ENCODE results near the gene RPN1.

Gene RPN1

GRCh38 chr3:128603811-128604775, 46.5 kb downstream of the RPN1 start:
- Histone ChIP-seq H3K27ac (ENCODE audit: insufficient read depth in 1 of 2, low read depth in 1 of 2, low read length in 2 of 2, poor library complexity in 1 of 2, severe bottlenecking in 2 of 2) (no peak overlapping the region), H3K36me3 (ENCODE audit: control insufficient read depth in 4 of 4, insufficient read depth in 4 of 4, low read length in 3 of 4) (no peaks in the 10 kb centered on the region), H3K4me3 (ENCODE audit: control insufficient read depth in 1 of 7, extremely low read depth in 1 of 7, insufficient read depth in 4 of 7, low read depth in 2 of 7, low read length in 6 of 7) (no peak overlapping the region), H3K9me3 (ENCODE audit: control extremely low read depth in 1 of 5, control insufficient read depth in 4 of 5, insufficient read depth in 2 of 5, low read depth in 1 of 5, low read length in 4 of 5) (no peaks in the 10 kb centered on the region), H3K4me1 (ENCODE audit: control extremely low read depth in 1 of 4, control insufficient read depth in 4 of 4, insufficient read depth in 4 of 4, low read length in 3 of 4) (peaks cover 7 to 36% (median 20%) of the 10 kb centered on the region in 4 experiments), H3K27me3 (replicated peaks in 2 of 5; ENCODE audit: control insufficient read depth in 4 of 5, insufficient read depth in 5 of 5, low read length in 4 of 5) (no peaks in the 10 kb centered on the region)
- 77% methylated on average over 15 of the region's 20 CpGs for WGBS (ENCODE audit: insufficient coverage)
- CTCF ChIA-PET = interaction anchor here (0.8 to 17.0 kb wide), 11 partner anchors 8 to 121 kb away, joined by 3 to 271 read pairs (median 4); no protein-coding TSS in a partner anchor
- POLR2A ChIA-PET = interaction anchor here (0.8 to 1.5 kb wide), 6 partner anchors 9 to 115 kb away, joined by 3 to 11 read pairs (median 3); no protein-coding TSS in a partner anchor
- DNase-seq = peak; percentile 75 to 95 (median 90)

GRCh38 chr3:128603313-128603712, 47.3 kb downstream of the RPN1 start:
- H3K27ac ChIP-seq (ENCODE audit: insufficient read depth in 1 of 2, low read depth in 1 of 2, low read length in 2 of 2, poor library complexity in 1 of 2, severe bottlenecking in 2 of 2) = no peak overlapping the region
- DNase-seq = no peak
- WGBS (ENCODE audit: insufficient coverage) = 100% methylated on average over 6 of the region's 8 CpGs
- H3K4me1 ChIP-seq (ENCODE audit: control extremely low read depth in 1 of 4, control insufficient read depth in 4 of 4, insufficient read depth in 4 of 4, low read length in 3 of 4) = peaks cover 7 to 30% (median 19%) of the 10 kb centered on the region in 4 experiments
- no peaks in the 10 kb centered on the region for H3K27me3 ChIP-seq (replicated peaks in 2 of 5; ENCODE audit: control insufficient read depth in 4 of 5, insufficient read depth in 5 of 5, low read length in 4 of 5)
- H3K36me3 ChIP-seq (ENCODE audit: control insufficient read depth in 4 of 4, insufficient read depth in 4 of 4, low read length in 3 of 4) = no peaks in the 10 kb centered on the region
- CTCF ChIA-PET = interaction anchor here (0.8 to 17.0 kb wide), 8 partner anchors 9 to 508 kb away, joined by 3 to 271 read pairs (median 4); no protein-coding TSS in a partner anchor
- H3K9me3 ChIP-seq (ENCODE audit: control extremely low read depth in 1 of 5, control insufficient read depth in 4 of 5, insufficient read depth in 2 of 5, low read depth in 1 of 5, low read length in 4 of 5) = no peaks in the 10 kb centered on the region
- no peak overlapping the region for H3K4me3 ChIP-seq (ENCODE audit: control insufficient read depth in 1 of 7, extremely low read depth in 1 of 7, insufficient read depth in 4 of 7, low read depth in 2 of 7, low read length in 6 of 7)
- POLR2A ChIA-PET = interaction anchor here (0.9 to 1.5 kb wide), 5 partner anchors 8 to 114 kb away, joined by 3 to 11 read pairs (median 3); no protein-coding TSS in a partner anchor

- WGBS (ENCODE audit: insufficient coverage) = 79% methylated on average over 16 of the region's 18 CpGs
- H3K4me3 ChIP-seq (ENCODE audit: control insufficient read depth in 1 of 7, extremely low read depth in 1 of 7, insufficient read depth in 4 of 7, low read depth in 2 of 7, low read length in 6 of 7) = no peak overlapping the region
- CTCF ChIA-PET = interaction anchor here (0.7 to 17.0 kb wide), 5 partner anchors 8 to 14 kb away, joined by 3 to 271 read pairs (median 7); no protein-coding TSS in a partner anchor
- no peak for DNase-seq
- no peaks in the 10 kb centered on the region for H3K27me3 ChIP-seq (replicated peaks in 2 of 5; ENCODE audit: control insufficient read depth in 4 of 5, insufficient read depth in 5 of 5, low read length in 4 of 5)
- H3K27ac ChIP-seq (ENCODE audit: insufficient read depth in 1 of 2, low read depth in 1 of 2, low read length in 2 of 2, poor library complexity in 1 of 2, severe bottlenecking in 2 of 2) = no peak overlapping the region
- H3K9me3 ChIP-seq (ENCODE audit: control extremely low read depth in 1 of 5, control insufficient read depth in 4 of 5, insufficient read depth in 2 of 5, low read depth in 1 of 5, low read length in 4 of 5) = no peaks in the 10 kb centered on the region
- H3K4me1 ChIP-seq (ENCODE audit: control extremely low read depth in 1 of 4, control insufficient read depth in 4 of 4, insufficient read depth in 4 of 4, low read length in 3 of 4) = peaks cover 9 to 26% (median 20%) of the 10 kb centered on the region in 4 experiments
- POLR2A ChIA-PET = interaction anchor here (1.1 kb wide), 1 partner anchor 11 kb away, joined by 3 read pairs; no protein-coding TSS in a partner anchor
- no peaks in the 10 kb centered on the region for H3K36me3 ChIP-seq (ENCODE audit: control insufficient read depth in 4 of 4, insufficient read depth in 4 of 4, low read length in 3 of 4)
Measured at GRCh38 chr3:128598884-128599664, 51.5 kb downstream of the RPN1 start.

- CTCF ChIA-PET = interaction anchor here (0.5 to 17.0 kb wide), 8 partner anchors 9 to 160 kb away, joined by 3 to 271 read pairs (median 4); no protein-coding TSS in a partner anchor
- 81% methylated on average over 6 of the region's 6 CpGs for WGBS (ENCODE audit: insufficient coverage)
- H3K9me3 ChIP-seq (ENCODE audit: control extremely low read depth in 1 of 5, control insufficient read depth in 4 of 5, insufficient read depth in 2 of 5, low read depth in 1 of 5, low read length in 4 of 5) = no peaks in the 10 kb centered on the region
- peaks cover 11 to 33% (median 28%) of the 10 kb centered on the region in 4 experiments for H3K4me1 ChIP-seq (ENCODE audit: control extremely low read depth in 1 of 4, control insufficient read depth in 4 of 4, insufficient read depth in 4 of 4, low read length in 3 of 4)
- no peak overlapping the region for H3K4me3 ChIP-seq (ENCODE audit: control insufficient read depth in 1 of 7, extremely low read depth in 1 of 7, insufficient read depth in 4 of 7, low read depth in 2 of 7, low read length in 6 of 7)
- POLR2A ChIA-PET = interaction anchor here (0.7 to 1.6 kb wide), 2 partner anchors 9 to 18 kb away, joined by 4 to 6 read pairs; no protein-coding TSS in a partner anchor
- DNase-seq = no peak
- H3K27ac ChIP-seq (ENCODE audit: insufficient read depth in 1 of 2, low read depth in 1 of 2, low read length in 2 of 2, poor library complexity in 1 of 2, severe bottlenecking in 2 of 2) = no peak overlapping the region
- no peaks in the 10 kb centered on the region for H3K36me3 ChIP-seq (ENCODE audit: control insufficient read depth in 4 of 4, insufficient read depth in 4 of 4, low read length in 3 of 4)
- H3K27me3 ChIP-seq (replicated peaks in 2 of 5; ENCODE audit: control insufficient read depth in 4 of 5, insufficient read depth in 5 of 5, low read length in 4 of 5) = no peaks in the 10 kb centered on the region
Measured at GRCh38 chr3:128597900-128598299, 52.7 kb downstream of the RPN1 start.

GRCh38 chr3:128592864-128593263, 57.8 kb downstream of the RPN1 start:
- Histone ChIP-seq H3K27me3 (replicated peaks in 2 of 5; ENCODE audit: control insufficient read depth in 4 of 5, insufficient read depth in 5 of 5, low read length in 4 of 5) (no peaks in the 10 kb centered on the region), H3K27ac (ENCODE audit: insufficient read depth in 1 of 2, low read depth in 1 of 2, low read length in 2 of 2, poor library complexity in 1 of 2, severe bottlenecking in 2 of 2) (no peak overlapping the region), H3K36me3 (ENCODE audit: control insufficient read depth in 4 of 4, insufficient read depth in 4 of 4, low read length in 3 of 4) (no peaks in the 10 kb centered on the region), H3K9me3 (ENCODE audit: control extremely low read depth in 1 of 5, control insufficient read depth in 4 of 5, insufficient read depth in 2 of 5, low read depth in 1 of 5, low read length in 4 of 5) (peaks cover 0 to 4% (median 0%) of the 10 kb centered on the region in 5 experiments), H3K4me3 (ENCODE audit: control insufficient read depth in 1 of 7, extremely low read depth in 1 of 7, insufficient read depth in 4 of 7, low read depth in 2 of 7, low read length in 6 of 7) (no peak overlapping the region), H3K4me1 (ENCODE audit: control extremely low read depth in 1 of 4, control insufficient read depth in 4 of 4, insufficient read depth in 4 of 4, low read length in 3 of 4) (peaks cover 17 to 60% (median 57%) of the 10 kb centered on the region in 4 experiments)
- ChIA-PET CTCF (interaction anchor here (1.7 to 17.0 kb wide), 4 partner anchors 7 to 19 kb away, joined by 4 to 271 read pairs (median 168); no protein-coding TSS in a partner anchor), POLR2A (no interaction called here)
- DNase-seq = no peak
- WGBS (ENCODE audit: insufficient coverage) = 100% methylated on average over 1 of the region's 4 CpGs

GRCh38 chr3:128591738-128592426, 58.7 kb downstream of the RPN1 start:
- Histone ChIP-seq H3K9me3 (ENCODE audit: control extremely low read depth in 1 of 5, control insufficient read depth in 4 of 5, insufficient read depth in 2 of 5, low read depth in 1 of 5, low read length in 4 of 5) (peaks cover 0 to 4% (median 0%) of the 10 kb centered on the region in 5 experiments), H3K27me3 (replicated peaks in 2 of 5; ENCODE audit: control insufficient read depth in 4 of 5, insufficient read depth in 5 of 5, low read length in 4 of 5) (no peaks in the 10 kb centered on the region), H3K36me3 (ENCODE audit: control insufficient read depth in 4 of 4, insufficient read depth in 4 of 4, low read length in 3 of 4) (no peaks in the 10 kb centered on the region), H3K27ac (ENCODE audit: insufficient read depth in 1 of 2, low read depth in 1 of 2, low read length in 2 of 2, poor library complexity in 1 of 2, severe bottlenecking in 2 of 2) (peak overlapping the region; percentile 35 to 54), H3K4me1 (ENCODE audit: control extremely low read depth in 1 of 4, control insufficient read depth in 4 of 4, insufficient read depth in 4 of 4, low read length in 3 of 4) (peaks cover 17 to 64% (median 59%) of the 10 kb centered on the region in 4 experiments), H3K4me3 (ENCODE audit: control insufficient read depth in 1 of 7, extremely low read depth in 1 of 7, insufficient read depth in 4 of 7, low read depth in 2 of 7, low read length in 6 of 7) (peak overlapping the region in 2 of 7 experiments; percentile 1 to 4)
- ChIA-PET POLR2A (interaction anchor here (0.6 kb wide), 1 partner anchor 135 kb away, joined by 5 read pairs; no protein-coding TSS in a partner anchor), CTCF (interaction anchor here (14.3 kb wide), 1 partner anchor 10 kb away, joined by 271 read pairs; no protein-coding TSS in a partner anchor)
- whole genome bisulfite sequencing (ENCODE audit: insufficient coverage) = 39% methylated on average over 5 of the region's 5 CpGs
- peak; percentile 61 to 93 (median 85) for DNase-seq

All from common myeloid progenitor, CD34-positive (primary cell).